ENCODE measurements around the gene NFATC2IP. TPM values are rescaled to one million over a fixed set of nuclear protein-coding genes. Genes with fewer than 3 reads are reported as not detected.
A peak's percentile ranks its signal among the peaks of the same experiment; 100 is the strongest.
"Not testable (repeated sequence)": the region's sequence is repeated elsewhere in the genome, so short reads cannot be mapped to it uniquely, and the experiment has no call there.

The NFATC2IP gene
- total RNA-seq, 1 donor, result 22.1 TPM

GRCh38 chr16:28991687-28992086 lies 41.0 kb downstream of the NFATC2IP start:
- TF ChIP-seq, protein P1, sequence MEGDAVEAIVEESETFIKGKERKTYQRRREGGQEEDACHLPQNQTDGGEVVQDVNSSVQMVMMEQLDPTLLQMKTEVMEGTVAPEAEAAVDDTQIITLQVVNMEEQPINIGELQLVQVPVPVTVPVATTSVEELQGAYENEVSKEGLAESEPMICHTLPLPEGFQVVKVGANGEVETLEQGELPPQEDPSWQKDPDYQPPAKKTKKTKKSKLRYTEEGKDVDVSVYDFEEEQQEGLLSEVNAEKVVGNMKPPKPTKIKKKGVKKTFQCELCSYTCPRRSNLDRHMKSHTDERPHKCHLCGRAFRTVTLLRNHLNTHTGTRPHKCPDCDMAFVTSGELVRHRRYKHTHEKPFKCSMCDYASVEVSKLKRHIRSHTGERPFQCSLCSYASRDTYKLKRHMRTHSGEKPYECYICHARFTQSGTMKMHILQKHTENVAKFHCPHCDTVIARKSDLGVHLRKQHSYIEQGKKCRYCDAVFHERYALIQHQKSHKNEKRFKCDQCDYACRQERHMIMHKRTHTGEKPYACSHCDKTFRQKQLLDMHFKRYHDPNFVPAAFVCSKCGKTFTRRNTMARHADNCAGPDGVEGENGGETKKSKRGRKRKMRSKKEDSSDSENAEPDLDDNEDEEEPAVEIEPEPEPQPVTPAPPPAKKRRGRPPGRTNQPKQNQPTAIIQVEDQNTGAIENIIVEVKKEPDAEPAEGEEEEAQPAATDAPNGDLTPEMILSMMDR (IDR thresholded peaks at IDR 0.05; ENCODE audit: insufficient read depth, low read length), result no peak
- no peak for DNase-seq (ENCODE audit: low read depth)
- H3K4me3 ChIP-seq (ENCODE audit: low read depth, low read length), result no peak overlapping the region

DNA sequence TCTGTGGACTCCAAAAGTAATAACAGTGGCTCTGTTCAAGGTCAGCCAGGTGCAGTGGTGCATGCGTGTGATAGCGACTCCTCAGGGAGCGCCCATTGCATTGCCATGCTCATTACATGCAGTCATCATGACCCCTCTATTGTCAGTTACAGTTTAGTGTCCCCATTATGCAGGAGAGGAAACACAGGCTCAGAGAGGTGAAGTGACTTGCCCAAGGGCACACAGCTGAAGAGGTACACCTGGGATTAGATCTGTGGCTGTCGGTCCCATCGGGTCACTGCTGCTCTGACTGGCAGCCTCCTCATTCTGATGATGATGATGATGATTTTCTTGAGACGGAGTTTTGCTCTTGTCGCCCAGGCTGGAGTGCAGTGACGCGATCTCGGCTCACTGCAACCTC lies 41.8 kb downstream of the NFATC2IP start:
- no peak overlapping the region for H3K4me3 ChIP-seq (ENCODE audit: low read depth, low read length)
- TF ChIP-seq, protein P1 (IDR thresholded peaks at IDR 0.05; ENCODE audit: insufficient read depth, low read length), result no peak
- DNase-seq (ENCODE audit: low read depth), result no peak

DNA sequence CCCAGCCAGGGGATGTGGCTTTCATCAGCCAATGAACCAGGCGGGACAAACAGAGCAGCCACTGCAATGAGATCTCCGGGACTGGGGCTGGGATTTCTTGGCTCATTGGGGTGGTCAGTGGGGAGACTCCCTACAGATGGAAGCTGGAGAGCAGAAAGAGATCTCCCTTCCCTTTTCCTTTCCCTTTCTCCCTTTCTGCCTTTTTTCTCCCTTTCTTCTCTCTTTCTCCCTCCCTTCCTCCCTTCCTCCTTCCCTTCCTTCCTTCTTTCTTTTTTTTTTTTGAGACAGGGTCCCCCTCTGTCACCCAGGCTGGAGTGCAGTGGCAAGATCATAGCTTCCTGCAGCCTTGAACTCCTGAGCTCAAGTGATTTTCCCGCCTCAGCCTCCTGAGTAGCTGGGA lies 48.1 kb downstream of the NFATC2IP start:
- TF ChIP-seq, protein P1 (IDR thresholded peaks at IDR 0.05; ENCODE audit: insufficient read depth, low read length), result no peak
- DNase-seq (ENCODE audit: low read depth), result no peak
- no peak overlapping the region for H3K4me3 ChIP-seq (ENCODE audit: low read depth, low read length)

- no peak for DNase-seq (ENCODE audit: low read depth)
- TF ChIP-seq, protein P1 (IDR thresholded peaks at IDR 0.05; ENCODE audit: insufficient read depth, low read length), result no peak
- H3K4me3 ChIP-seq (ENCODE audit: low read depth, low read length), result no peak overlapping the region
Measured at GRCh38 chr16:28999577-28999976, 48.8 kb downstream of the NFATC2IP start.

DNA sequence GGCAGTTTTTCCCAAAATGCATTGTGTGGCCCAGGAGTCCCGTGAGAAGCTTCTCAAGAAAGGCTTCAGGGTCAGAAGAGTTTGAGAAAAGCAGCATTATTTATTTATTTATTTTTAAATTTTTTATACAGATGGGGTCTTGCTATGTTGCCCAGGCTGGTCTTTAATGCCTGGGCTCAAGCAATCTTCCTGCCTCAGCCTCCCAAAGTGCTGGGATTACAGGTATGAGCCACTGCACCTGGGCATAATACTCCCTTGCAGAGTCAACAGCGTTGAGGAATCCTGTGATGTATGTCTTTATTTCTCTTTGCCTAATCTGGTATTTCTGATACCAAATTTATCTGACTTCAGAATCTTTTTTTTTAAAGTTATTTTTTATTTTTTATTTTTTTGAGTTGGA lies 49.3 kb downstream of the NFATC2IP start:
- DNase-seq (ENCODE audit: low read depth), result no peak
- no peak overlapping the region for H3K4me3 ChIP-seq (ENCODE audit: low read depth, low read length)
- TF ChIP-seq, protein P1 (IDR thresholded peaks at IDR 0.05; ENCODE audit: insufficient read depth, low read length), result no peak

- DNase-seq (ENCODE audit: low read depth); H3K4me3 ChIP-seq (ENCODE audit: low read depth, low read length): not testable (repeated sequence)
Measured at GRCh38 chr16:29004496-29005139, 53.9 kb downstream of the NFATC2IP start.

DNA sequence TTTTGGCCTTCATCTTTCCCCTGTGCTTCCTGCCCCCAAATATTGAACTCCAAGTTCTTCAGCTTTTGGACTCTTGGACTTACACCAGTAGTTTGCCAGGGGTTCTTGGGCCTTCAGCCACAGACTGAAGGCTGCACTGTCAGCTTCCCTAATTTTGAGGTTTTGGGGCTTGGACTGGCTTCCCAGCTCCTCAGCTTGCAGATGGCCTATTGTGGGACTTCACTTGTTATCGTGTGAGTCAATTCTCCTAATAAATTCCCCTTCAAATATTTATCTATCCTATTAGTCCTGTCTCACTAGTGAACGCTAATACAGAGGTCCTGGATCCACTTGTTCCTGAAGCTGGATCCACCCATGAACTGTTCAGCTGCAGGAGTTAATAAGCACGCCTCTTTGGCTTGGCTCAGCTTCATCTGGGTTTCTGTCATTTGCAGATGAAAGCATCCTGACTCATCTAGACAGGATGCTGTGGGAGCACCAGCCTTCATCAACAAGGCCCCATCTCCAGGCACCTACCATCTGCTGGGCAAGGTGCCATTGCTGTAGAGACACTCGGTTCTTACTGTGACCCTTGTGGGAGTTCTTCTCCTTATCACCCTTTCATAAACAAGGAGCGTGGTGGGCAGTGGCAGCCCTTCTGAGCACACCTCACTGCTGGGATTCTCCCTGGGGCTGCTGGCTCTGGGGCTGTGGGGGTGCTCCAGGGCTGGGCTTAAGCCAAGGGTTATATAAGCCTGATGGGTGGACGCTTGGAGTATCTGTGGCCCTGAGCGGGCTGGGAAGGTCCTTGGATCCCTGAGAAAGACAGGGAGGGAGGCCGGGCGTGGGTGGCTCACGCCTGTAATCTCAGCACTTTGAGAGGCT lies 57.2 kb downstream of the NFATC2IP start:
- DNase-seq (ENCODE audit: low read depth), result peak; percentile 43
- no peak overlapping the region for H3K4me3 ChIP-seq (ENCODE audit: low read depth, low read length)
- TF ChIP-seq, protein P1 (IDR thresholded peaks at IDR 0.05; ENCODE audit: insufficient read depth, low read length), result no peak
